Body of pancreas (tissue), 4 donors: ENCODE data around the gene MGAT5.

Source experiments
- CTCF ChIP-seq, 7 experiments: fragments of 450-650 bp in 4 of 7; fragments of 200-600 bp in 3 of 7; sonication (generic) in 3 of 7; IDR thresholded peaks; one replicate each; pipeline ENCODE4 v1.5.1; 2016 to 2019; ENCODE audit warnings: antibody characterized with exemption in 7 of 7
- POLR2A ChIP-seq, 3 donors: fragments of 450-650 bp; IDR thresholded peaks; one replicate each; pipeline ENCODE4 v1.6.1; 2016; ENCODE audit warnings: antibody characterized with exemption in 3 of 3, mild to moderate bottlenecking in 2 of 3

- TF ChIP-seq POLR2A (IDR thresholded peaks at IDR 0.05): no peak
- TF ChIP-seq CTCF (IDR thresholded peaks at IDR 0.05): no peak
Measured at GRCh38 chr2:134292514-134292913, 38.6 kb downstream of the MGAT5 start.
